SK-N-SH (cell line): Measurements from ENCODE around the gene TM9SF3. TPM values are rescaled to one million over a fixed set of nuclear protein-coding genes. Genes with fewer than 3 reads are reported as not detected.

ENCODE experiments used
- CTCF ChIA-PET: fragments of 300-600, 350-600 bp; formaldehyde crosslinking; extraction: SDS; loops from one replicate; lab custom pipeline; 2021; lab: Yijun Ruan, JAX
- POLR2A ChIA-PET: fragments of 350-600 bp; sonication (Branson Sonifier 250); formaldehyde crosslinking; extraction: SDS; loops from one replicate; lab custom pipeline; 2020; ENCODE audit warnings: antibody characterized with exemption, inconsistent platforms; lab: Yijun Ruan, JAX
- DNase-seq: peaks from one replicate; pipeline ENCODE4 v3.0.0; 2012
- H2AFZ ChIP-seq: fragments of 200-600 bp; sonication (generic); 2 replicates; pipeline ENCODE4 v1.8.1; 2016; ENCODE audit warnings: antibody characterized with exemption, mild to moderate bottlenecking, low read depth
- H3F3A ChIP-seq: fragments of 200-600 bp; sonication (generic); replicated peaks from 2 replicates; pipeline ENCODE3; 2016; ENCODE audit warnings: antibody characterized with exemption, mild to moderate bottlenecking; ENCODE audit not compliant: insufficient read depth
- H3K27ac ChIP-seq, 2 experiments: fragments of 200-500 bp in 1 of 2; fragments of 200-600 bp in 1 of 2; sonication (Bioruptor generic) in 1 of 2; sonication (generic), shearing (Covaris generic) in 1 of 2; 2 replicates each; pipeline versions ENCODE4 v1.5.1 to v1.6.1; 2014 to 2016; ENCODE audit warnings: low read depth in 2 of 2, inconsistent platforms in 1 of 2, low read length in 1 of 2, mild to moderate bottlenecking in 1 of 2, mixed read lengths in 1 of 2
- H3K27me3 ChIP-seq: fragments of 200-600 bp; sonication (generic), shearing (Covaris generic); 2 replicates; pipeline ENCODE4 v1.6.1; 2016; ENCODE audit warnings: mixed run types; ENCODE audit not compliant: insufficient read depth
- H3K36me3 ChIP-seq, 2 experiments: fragments of 200-500 bp in 1 of 2; fragments of 200-600 bp in 1 of 2; sonication (Bioruptor generic) in 1 of 2; sonication (generic) in 1 of 2; replicated peaks in 1 of 2; 2 replicates each; pipeline versions ENCODE3 to v1.5.1; 2014 to 2016; ENCODE audit warnings: low read length in 1 of 2, mild to moderate bottlenecking in 1 of 2; ENCODE audit not compliant: insufficient read depth in 2 of 2, control insufficient read depth in 1 of 2
- H3K4me1 ChIP-seq, 2 experiments: fragments of 200-500 bp in 1 of 2; fragments of 200-600 bp in 1 of 2; sonication (Bioruptor generic) in 1 of 2; sonication (generic), shearing (Covaris generic) in 1 of 2; 2 replicates each; pipeline versions ENCODE4 v1.5.1 to v1.6.1; 2014 to 2016; ENCODE audit warnings: low read depth in 1 of 2, low read length in 1 of 2, mixed run types in 1 of 2; ENCODE audit not compliant: insufficient read depth in 2 of 2, control insufficient read depth in 1 of 2
- H3K4me2 ChIP-seq: fragments of 200-600 bp; sonication (generic), shearing (Covaris generic); 2 replicates; pipeline ENCODE4 v1.6.1; 2017; ENCODE audit warnings: mixed run types
- H3K4me3 ChIP-seq, 2 experiments: fragments of 200-500 bp in 1 of 2; fragments of 200-600 bp in 1 of 2; sonication (Bioruptor generic) in 1 of 2; sonication (generic), shearing (Covaris generic) in 1 of 2; 2 replicates each; pipeline versions ENCODE4 v1.5.1 to v1.8.1; 2014 to 2016; ENCODE audit warnings: low read depth in 2 of 2, inconsistent platforms in 1 of 2, low read length in 1 of 2, mild to moderate bottlenecking in 1 of 2, mixed read lengths in 1 of 2, moderate library complexity in 1 of 2
- H3K79me2 ChIP-seq: fragments of 200-600 bp; sonication (generic); 2 replicates; pipeline ENCODE4 v1.8.1; 2017; ENCODE audit warnings: mild to moderate bottlenecking; ENCODE audit not compliant: insufficient read depth
- H3K9ac ChIP-seq: fragments of 200-600 bp; sonication (generic); 2 replicates; pipeline ENCODE4 v1.6.1; 2017; ENCODE audit warnings: mixed run types
- H3K9me2 ChIP-seq: fragments of 200-600 bp; sonication (generic); 2 replicates; pipeline ENCODE4 v1.6.1; 2017; ENCODE audit warnings: mixed run types
- H3K9me3 ChIP-seq: fragments of 200-600 bp; sonication (generic); 2 replicates; pipeline ENCODE4 v1.6.1; 2017; ENCODE audit warnings: mixed run types, mild to moderate bottlenecking, moderate library complexity
- H4K20me1 ChIP-seq: fragments of 200-600 bp; sonication (generic); 2 replicates; pipeline ENCODE4 v1.6.1; 2017; ENCODE audit warnings: mild to moderate bottlenecking, mixed run types; ENCODE audit not compliant: insufficient read depth
- CHD2 ChIP-seq: fragments of 150-350 bp; IDR thresholded peaks from 2 replicates; pipeline ENCODE4 v1.6.1; 2018; ENCODE audit warnings: low read length; ENCODE audit not compliant: partially characterized antibody
- EP300 ChIP-seq, 2 experiments: IDR thresholded peaks; 2 replicates each; pipeline versions ENCODE4 v1.4.0 to v1.6.1; 2012; ENCODE audit warnings: borderline replicate concordance in 1 of 2, low read depth in 1 of 2, low read length in 1 of 2
- EZH2phosphoT487 ChIP-seq: fragments of 200-600 bp; sonication (generic); IDR thresholded peaks from 2 replicates; pipeline ENCODE4 v1.6.1; 2017; ENCODE audit warnings: low read depth, mixed run types, mild to moderate bottlenecking, antibody characterized with exemption, moderate library complexity, borderline replicate concordance
- FOSL2 ChIP-seq: IDR thresholded peaks from 2 replicates; pipeline ENCODE4 v1.4.0; 2012; ENCODE audit warnings: low read depth, mild to moderate bottlenecking, moderate library complexity, borderline replicate concordance
- JUND ChIP-seq: IDR thresholded peaks from 2 replicates; pipeline ENCODE4 v1.4.0; 2012
- MEF2A ChIP-seq: IDR thresholded peaks from 2 replicates; pipeline ENCODE4 v1.4.0; 2012; ENCODE audit warnings: low read depth, borderline replicate concordance
- MXI1 ChIP-seq: IDR thresholded peaks from 2 replicates; pipeline ENCODE4 v1.6.1; 2012; ENCODE audit warnings: mild to moderate bottlenecking, low read depth, low read length, improper control_type of control experiment
- NRF1 ChIP-seq: IDR thresholded peaks from 2 replicates; pipeline ENCODE4 v1.6.1; 2012; ENCODE audit warnings: low read depth, mild to moderate bottlenecking, low read length
- RAD21 ChIP-seq: IDR thresholded peaks from 2 replicates; pipeline ENCODE4 v1.6.1; 2012; ENCODE audit warnings: mild to moderate bottlenecking, low read length
- RCOR1 ChIP-seq: fragments of 150-350 bp; IDR thresholded peaks from 2 replicates; pipeline ENCODE4 v1.6.1; 2017; ENCODE audit warnings: antibody characterized with exemption, low read length
- RFX5 ChIP-seq: IDR thresholded peaks from 2 replicates; pipeline ENCODE4 v1.6.1; 2012; ENCODE audit warnings: mild to moderate bottlenecking, improper control_type of control experiment, low read length
- RXRA ChIP-seq: IDR thresholded peaks from 2 replicates; pipeline ENCODE4 v1.4.0; 2012; ENCODE audit warnings: low read depth, mild to moderate bottlenecking, borderline replicate concordance
- SMC3 ChIP-seq: IDR thresholded peaks from 2 replicates; pipeline ENCODE4 v1.6.1; 2012; ENCODE audit warnings: low read depth, low read length, improper control_type of control experiment
- TCF12 ChIP-seq: IDR thresholded peaks from 2 replicates; pipeline ENCODE4 v1.4.0; 2012
- YY1 ChIP-seq: IDR thresholded peaks from 2 replicates; pipeline ENCODE4 v1.4.0; 2012; ENCODE audit warnings: low read depth, mild to moderate bottlenecking
- WGBS: methylation state at CpG from one replicate; pipeline ENCODE4 v1.1.6; 2017; ENCODE audit warnings: low lambda C conversion rate; 5-methylcytosine and 5-hydroxymethylcytosine counted together
- polyA plus RNA-seq, 3 experiments: library from polyadenylated mRNA; depleted of rRNA; stranded (reverse); fragments of >200 nt; gene quantifications; 2 replicates each; pipeline ENCODE4 v1.2.3, GENCODE V29; 2012
- TF ChIP-seq, protein P1 (sequence below): IDR thresholded peaks from 2 replicates; pipeline ENCODE4 v1.4.0; 2012; ENCODE audit warnings: low read depth
- TF ChIP-seq, protein P2 (sequence below): fragments of 150-350 bp; IDR thresholded peaks from 2 replicates; pipeline ENCODE4 v1.6.1; 2017; ENCODE audit warnings: antibody characterized with exemption, low read length, low read depth, borderline replicate concordance

TM9SF3 gene
- polyA plus RNA-seq, 1 of the 3 experiments (the other 2 are of a cell fraction), result 24.9 TPM

DNA sequence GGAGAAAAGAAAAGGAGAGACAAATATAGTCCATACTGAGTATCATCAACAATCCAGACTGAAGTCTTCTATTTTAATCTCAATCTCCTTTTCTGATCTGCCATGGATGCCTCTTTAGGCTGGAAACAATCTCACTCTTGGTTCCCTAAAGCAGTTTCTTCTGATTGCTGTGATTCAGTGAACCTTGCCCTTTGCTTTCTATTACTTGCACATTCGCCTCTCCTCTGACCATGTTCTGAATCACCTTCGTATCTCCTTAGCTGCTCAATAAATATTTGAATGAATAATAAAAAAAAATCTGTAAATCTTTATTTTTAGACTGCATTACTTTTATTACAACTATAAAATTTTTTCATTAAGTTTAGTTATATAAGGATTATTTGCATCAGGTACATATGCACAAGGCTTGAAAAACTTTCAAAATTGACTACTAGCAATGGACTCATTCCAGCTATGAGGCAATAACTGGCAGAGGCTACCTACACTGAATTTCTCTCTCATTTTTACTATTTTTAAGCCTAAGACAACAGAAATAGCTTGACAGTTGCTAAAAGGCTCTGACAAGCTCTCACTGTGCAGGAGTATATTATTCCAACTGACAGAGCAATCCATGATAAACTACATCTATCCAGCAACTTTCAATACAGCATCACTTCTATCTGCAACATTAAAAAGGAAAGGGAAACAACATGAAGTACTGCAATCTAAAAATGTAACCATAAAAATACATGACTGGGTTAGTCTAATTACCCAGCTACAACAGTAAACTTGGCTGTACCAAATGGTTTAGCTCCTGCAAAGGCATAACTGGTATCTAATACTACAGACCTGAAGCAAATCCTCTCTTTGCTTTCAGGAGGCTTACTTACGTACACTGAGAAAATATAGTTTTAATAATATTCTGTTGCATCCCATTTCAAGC is 25.6 kb downstream of the TM9SF3 start:
- Histone ChIP-seq H3K9ac (no peak overlapping the region), H3K4me2 (no peak overlapping the region), H3K9me2 (no peaks in the 10 kb centered on the region), H3K36me3 (peaks cover 56 to 65% of the 10 kb centered on the region in 2 experiments), H3K9me3 (no peaks in the 10 kb centered on the region), H3K4me1 (peaks cover 3 to 6% of the 10 kb centered on the region in 2 experiments; a peak in 2 of 4 replicates), H3K4me3 (no peak overlapping the region), H3K27ac (no peak overlapping the region; a peak in 1 of 4 replicates), H3K79me2 (peaks cover 83% of the 10 kb centered on the region), H3K27me3 (no peaks in the 10 kb centered on the region), H2AFZ (no peak overlapping the region), H4K20me1 (peaks cover 50% of the 10 kb centered on the region), H3F3A (peaks cover 4% of the 10 kb centered on the region)
- TF ChIP-seq TCF12, result no peak
- TF ChIP-seq, protein P1, sequence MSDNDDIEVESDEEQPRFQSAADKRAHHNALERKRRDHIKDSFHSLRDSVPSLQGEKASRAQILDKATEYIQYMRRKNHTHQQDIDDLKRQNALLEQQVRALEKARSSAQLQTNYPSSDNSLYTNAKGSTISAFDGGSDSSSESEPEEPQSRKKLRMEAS, result no peak
- TF ChIP-seq EP300 (IDR thresholded peaks at IDR 0.05; ENCODE audit: borderline replicate concordance in 1 of 2, low read depth in 1 of 2, low read length in 1 of 2), result no peak
- TF ChIP-seq, protein P2, sequence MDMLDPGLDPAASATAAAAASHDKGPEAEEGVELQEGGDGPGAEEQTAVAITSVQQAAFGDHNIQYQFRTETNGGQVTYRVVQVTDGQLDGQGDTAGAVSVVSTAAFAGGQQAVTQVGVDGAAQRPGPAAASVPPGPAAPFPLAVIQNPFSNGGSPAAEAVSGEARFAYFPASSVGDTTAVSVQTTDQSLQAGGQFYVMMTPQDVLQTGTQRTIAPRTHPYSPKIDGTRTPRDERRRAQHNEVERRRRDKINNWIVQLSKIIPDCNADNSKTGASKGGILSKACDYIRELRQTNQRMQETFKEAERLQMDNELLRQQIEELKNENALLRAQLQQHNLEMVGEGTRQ, result no peak
- no peak for TF ChIP-seq SMC3
- TF ChIP-seq RCOR1, result no peak
- no peak for TF ChIP-seq CHD2
- TF ChIP-seq RFX5, result no peak
- TF ChIP-seq YY1, result no peak
- TF ChIP-seq FOSL2, result no peak
- TF ChIP-seq JUND, result no peak
- no peak for TF ChIP-seq MEF2A
- TF ChIP-seq RXRA, result no peak
- TF ChIP-seq EZH2phosphoT487, result no peak
- no peak for TF ChIP-seq RAD21
- no peak for TF ChIP-seq MXI1
- ChIA-PET CTCF (interaction anchor here (1.3 to 1.7 kb wide), 2 partner anchors 50 to 186 kb away, joined by 3 to 4 read pairs; no protein-coding TSS in a partner anchor), POLR2A (no interaction called here)
- DNase-seq, result no peak
- WGBS, result 87% methylated on average over 3 of the region's 3 CpGs

DNA sequence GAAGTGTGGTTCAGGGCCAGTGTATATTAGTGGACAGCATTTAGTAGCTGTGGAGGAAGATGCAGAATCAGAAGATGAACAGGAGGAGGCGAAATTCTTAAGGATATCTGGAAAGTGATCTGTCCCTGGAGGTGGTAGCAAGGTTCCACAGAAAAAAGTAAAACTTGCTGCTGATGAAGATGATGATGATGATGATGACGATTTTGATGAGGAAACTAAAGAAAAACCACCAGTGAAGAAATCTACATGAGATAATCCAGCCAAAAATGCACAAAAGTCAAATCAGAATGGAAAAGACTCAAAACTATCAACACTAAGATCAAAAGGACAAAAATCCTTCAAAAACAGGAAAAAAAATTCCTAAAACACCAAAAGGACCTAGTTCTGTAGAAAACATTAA is 26.3 kb downstream of the TM9SF3 start:
- Histone ChIP-seq H3K9me2 (no peaks in the 10 kb centered on the region), H3F3A (no peaks in the 10 kb centered on the region), H4K20me1 (peaks cover 48% of the 10 kb centered on the region), H3K36me3 (peaks cover 59 to 71% of the 10 kb centered on the region in 2 experiments), H2AFZ (no peak overlapping the region), H3K4me2 (no peak overlapping the region), H3K9ac (no peak overlapping the region), H3K4me3 (no peak overlapping the region), H3K27me3 (no peaks in the 10 kb centered on the region), H3K27ac (no peak overlapping the region; a peak in 1 of 4 replicates), H3K79me2 (peaks cover 78% of the 10 kb centered on the region), H3K4me1 (peaks cover 0 to 3% of the 10 kb centered on the region in 2 experiments; a peak in 1 of 4 replicates), H3K9me3 (no peaks in the 10 kb centered on the region)
- no peak for DNase-seq
- ChIA-PET CTCF (no interaction called here), POLR2A (no interaction called here)
- no peak for TF ChIP-seq NRF1
- WGBS, result 76% methylated on average over 2 of the region's 2 CpGs
